Activated T-helper 9 cell treated with anti-CD3 and anti-CD28 coated beads, Interleukin-2, amount 50 U/mL, for 16 hours (primary cell): Measurements from ENCODE around the gene RGPD8.
"Not testable (repeated sequence)": the region's sequence is repeated elsewhere in the genome, so short reads cannot be mapped to it uniquely, and the experiment has no call there.

Experiments used
- DNase-seq: peaks from one replicate; pipeline ENCODE4 v3.0.0-alpha.2; 2020; ENCODE audit warnings: low read depth

The RGPD8 gene

DNA sequence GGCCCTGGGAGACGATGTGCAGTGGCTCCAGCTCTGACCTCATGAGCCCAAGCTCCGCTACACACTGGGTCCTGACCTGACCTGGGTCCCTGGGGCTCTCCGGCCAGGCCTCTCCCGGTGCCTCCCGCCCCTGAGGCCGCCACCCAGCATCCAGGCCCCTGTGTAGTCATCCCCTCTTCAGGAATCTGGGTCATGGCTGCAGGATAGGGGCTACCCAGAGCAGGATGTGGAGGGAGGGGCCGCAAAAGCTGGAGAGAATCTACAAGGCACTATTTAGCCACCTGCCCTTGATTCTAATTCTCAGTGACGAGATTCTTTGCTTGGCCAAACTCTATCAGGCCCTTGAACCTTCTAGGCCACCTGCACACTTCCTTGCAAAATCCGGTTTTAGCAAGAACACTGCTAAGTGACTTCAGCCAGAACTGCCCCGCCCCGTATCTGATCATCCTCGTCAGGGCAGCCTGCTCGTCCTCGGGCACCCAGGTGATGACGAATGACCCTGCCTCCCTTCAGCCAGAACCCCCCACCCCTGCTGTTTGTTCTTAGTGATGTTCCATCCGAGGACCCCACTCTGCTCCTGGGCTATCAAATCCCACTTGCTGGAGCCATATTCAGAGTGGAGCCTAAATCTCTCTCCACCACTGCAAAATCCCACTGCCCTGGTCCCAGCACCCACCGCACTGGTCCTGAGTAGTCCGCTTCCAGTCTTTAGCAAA lies 2.4 kb upstream of the RGPD8 start:
- DNase-seq: not testable (repeated sequence)

DNA sequence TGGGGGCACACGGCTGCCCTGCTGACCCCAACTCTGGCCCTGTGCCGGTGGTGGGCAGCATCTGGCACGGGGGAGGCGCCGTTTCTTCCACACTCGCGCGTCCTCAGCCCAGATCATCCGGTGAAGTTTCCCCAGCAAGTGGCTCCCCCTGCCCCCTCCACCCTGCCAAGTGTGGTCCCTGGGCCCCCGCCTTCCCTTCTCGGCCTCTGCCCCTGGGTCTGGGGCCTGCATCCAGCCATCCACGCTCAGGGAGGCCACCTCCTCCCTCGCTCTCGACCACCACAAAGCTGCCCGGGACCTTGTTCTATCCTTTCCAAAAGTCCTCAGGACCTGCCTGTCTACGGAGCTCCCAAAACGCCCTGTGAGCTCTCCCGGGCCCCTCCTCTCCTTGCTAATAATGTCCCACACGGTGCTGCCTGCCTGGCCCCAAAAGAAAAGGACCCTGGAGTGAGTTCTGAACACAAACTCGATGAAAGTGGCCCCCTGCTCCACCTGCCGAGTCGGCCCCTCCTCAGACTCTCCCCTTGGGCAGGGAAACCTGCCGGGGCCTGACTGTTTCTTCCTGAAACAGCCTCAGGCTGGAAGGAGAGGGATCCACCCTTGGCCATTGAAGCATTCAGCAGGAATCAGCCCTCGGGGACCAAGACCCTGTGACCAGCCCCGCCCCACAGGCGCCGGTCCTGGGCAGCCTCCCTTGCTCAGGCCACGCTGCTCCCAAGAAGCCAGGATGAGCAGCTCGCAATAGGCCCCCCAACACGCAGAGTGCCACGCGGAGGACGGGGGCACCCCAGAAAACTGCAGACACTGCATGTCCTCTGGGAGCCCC lies 1.7 kb upstream of the RGPD8 start:
- DNase-seq: not testable (repeated sequence)

DNA sequence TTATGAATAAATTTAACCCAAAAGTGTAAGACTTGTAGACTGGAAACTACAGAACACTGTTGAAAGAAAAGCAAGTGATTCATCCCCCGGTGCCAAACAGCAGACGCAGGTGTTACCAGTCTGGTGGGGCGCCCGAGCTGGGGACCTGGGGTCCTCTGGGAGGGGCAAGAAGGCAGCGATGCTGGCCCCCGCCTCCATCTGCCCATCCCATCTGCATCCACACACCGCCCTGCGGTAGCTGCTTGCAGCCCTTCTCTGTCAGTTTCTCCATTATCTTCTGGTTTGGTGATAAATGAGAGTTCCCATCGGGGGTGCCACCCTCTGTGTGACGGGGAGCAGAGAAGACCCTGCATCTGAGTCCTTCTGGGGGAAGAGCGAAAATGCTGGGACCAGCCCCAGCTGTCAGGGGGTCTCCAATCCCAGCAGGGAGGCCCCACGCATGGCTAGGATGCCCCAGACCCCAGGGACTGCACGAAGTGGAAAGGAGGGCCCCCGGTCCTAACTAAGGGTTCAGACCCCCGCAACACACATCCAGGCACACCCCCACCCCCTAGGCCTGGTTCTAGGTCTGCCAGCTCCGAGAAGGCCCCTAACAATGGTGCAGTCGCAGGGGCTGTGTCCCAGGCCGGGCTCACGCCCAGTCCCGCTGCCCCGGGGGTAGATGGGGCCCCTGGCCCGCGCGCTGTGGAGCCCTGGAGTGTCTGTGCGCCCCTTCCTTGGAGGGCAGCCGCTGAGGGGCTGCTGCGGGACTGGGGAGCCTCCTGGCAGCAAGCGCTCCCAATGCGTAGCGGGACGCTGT lies 686 bp upstream of the RGPD8 start:
- DNase-seq: no peak

DNA sequence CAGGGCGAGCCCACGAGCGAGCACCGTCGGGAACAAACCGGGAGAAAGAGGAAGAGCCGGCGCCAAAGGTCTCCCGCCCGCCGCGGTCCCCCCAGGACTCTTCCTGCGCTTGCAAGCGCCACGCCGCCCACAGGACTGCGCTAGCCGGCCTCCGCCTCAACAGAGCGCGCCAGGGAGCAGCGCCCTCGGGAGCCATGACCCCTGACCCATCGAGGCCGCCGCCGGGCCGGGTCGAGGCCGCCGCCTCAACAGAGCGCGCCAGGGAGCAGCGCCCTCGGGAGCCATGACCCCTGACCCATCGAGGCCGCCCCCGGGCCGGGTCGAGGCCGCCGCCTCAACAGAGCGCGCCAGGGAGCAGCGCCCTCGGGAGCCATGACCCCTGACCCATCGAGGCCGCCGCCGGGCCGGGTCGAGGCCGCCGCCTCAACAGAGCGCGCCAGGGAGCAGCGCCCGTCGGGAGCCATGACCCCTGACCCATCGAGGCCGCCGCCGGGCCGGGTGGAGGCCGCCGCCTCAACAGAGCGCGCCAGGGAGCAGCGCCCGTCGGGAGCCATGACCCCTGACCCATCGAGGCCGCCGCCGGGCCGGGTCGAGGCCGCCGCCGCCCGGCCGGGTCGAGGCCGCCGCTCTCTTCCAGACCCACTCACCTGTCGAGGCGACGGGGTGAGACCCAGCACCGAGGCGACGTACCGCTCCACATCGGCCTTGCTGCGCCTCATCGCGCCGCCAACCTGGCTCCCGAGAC lies 538 bp downstream of the RGPD8 start:
- not testable (repeated sequence) for DNase-seq

DNA sequence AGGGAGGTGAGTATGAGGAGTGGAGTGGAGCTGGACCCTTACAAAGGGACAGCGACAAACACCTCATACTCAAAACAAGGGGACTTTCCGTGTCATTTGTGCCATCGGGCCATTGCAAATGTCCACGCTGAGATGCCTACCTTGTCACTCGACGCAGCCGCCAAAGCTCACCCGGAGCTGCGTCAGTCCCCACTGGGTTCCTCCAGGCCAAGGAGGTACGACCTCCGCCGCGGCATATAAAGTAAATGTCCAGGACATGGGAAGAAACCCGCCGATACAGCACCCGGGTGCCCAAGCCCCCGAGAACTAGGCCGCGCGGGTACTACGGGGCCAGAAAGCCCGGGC lies 1.1 kb downstream of the RGPD8 start:
- DNase-seq: not testable (repeated sequence)

DNA sequence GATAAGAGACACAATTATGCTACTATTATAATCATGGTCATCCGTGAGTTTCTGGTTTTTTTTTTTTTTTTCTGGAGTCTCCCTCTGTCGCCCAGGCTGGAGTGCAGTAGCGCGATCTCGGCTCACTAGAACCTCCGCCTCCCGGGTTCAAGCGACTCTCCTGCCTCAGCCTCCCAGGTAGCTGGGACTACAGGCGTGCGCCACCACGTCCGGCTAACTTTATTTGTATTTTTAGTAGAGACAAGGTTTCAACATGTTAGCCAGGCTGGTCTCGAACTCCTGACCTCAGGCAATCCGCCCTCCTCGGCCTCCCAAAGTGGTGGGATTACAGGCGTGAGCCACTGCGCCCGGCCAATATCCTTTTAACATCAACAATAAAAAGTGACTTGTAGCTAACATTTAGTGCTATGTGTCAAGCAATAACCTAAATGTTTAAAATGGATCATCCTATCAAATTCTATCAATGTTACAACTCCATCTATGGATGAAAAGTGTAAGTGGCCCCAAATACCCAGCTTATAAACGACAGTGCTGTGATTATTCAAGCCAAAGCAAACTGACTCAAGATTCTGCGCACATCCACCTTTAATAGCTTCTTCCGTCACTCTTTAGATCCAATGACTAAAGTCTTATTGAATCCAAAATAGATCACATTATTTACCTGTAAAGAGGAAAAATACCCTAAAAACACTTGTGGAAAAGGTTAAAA lies 1.7 kb downstream of the RGPD8 start:
- not testable (repeated sequence) for DNase-seq

DNA sequence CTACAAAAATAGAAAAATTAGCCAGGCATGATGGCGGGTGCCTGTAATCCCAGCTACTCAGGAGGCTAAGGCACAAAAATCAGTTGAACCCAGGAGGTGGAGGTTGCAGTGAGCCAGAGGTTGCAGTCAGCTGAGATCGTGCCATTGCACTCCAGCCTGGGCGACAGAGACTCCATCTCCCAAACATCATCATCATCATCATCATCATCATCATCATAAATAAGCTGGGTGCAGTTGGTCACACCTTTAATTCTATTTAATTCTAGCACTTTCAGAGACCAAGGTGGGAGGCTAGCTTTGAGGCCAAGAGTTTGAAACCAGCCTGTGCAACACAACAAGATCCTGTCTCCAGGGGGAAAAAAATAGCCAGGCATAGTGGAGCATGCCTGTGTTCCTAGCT lies 8.9 kb downstream of the RGPD8 start:
- not testable (repeated sequence) for DNase-seq

DNA sequence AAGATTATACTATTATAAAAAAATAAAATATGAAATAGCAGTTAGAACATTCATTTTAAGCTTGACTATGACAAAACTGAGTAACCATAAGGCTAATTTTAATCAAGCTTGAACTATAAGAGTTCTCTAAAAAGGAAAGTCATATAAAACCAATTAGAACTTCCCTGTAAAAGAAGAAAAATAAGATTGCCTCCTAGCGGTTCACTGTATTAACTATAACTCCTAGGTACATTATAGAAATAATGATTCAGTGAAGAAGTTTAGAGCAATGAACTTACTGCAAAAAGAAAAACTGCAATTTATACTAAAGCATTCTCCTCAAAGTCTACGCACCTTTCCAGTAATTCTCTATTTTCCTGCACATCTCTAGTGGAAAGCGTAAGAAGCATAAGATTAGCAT lies 16.6 kb downstream of the RGPD8 start:
- DNase-seq: not testable (repeated sequence)

DNA sequence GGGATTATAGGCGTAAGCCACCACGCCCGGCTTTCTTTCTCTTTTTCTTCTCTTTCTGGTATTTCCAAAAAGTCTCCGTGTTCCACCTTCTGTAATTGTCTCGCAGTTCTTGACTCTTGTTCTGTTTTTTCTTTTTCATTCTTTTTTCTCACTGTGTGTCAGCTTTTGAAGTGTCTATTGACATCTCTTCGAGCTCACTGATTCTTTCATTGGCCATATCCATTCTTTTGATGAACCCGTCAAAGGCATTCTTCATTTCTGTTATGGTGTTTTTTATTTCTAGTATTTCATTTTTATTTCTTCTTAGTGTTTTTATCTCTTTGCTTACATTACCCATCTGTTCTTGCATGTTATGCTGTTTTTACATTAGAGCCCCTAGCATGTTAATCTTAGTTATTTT lies 73.4 kb downstream of the RGPD8 start:
- not testable (repeated sequence) for DNase-seq

DNA sequence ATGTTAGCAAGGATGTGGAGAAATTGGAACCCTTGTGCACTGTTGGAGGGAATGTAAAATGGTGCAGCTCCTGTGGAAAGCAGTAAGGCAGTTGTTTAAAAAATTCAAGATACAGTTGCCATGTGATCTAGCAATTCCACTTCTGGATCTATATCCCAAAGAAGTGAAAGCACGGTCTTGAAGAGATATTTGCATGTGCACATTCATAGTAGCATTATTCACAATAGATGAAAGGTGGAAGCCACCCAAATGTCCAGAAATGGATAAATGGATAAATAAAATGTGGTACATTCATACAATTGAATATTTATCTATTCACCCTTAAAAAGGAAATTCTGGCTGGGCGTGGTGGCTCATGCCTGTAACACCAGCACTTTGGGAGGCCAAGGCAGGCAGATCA lies 79.1 kb downstream of the RGPD8 start:
- DNase-seq: not testable (repeated sequence)

DNA sequence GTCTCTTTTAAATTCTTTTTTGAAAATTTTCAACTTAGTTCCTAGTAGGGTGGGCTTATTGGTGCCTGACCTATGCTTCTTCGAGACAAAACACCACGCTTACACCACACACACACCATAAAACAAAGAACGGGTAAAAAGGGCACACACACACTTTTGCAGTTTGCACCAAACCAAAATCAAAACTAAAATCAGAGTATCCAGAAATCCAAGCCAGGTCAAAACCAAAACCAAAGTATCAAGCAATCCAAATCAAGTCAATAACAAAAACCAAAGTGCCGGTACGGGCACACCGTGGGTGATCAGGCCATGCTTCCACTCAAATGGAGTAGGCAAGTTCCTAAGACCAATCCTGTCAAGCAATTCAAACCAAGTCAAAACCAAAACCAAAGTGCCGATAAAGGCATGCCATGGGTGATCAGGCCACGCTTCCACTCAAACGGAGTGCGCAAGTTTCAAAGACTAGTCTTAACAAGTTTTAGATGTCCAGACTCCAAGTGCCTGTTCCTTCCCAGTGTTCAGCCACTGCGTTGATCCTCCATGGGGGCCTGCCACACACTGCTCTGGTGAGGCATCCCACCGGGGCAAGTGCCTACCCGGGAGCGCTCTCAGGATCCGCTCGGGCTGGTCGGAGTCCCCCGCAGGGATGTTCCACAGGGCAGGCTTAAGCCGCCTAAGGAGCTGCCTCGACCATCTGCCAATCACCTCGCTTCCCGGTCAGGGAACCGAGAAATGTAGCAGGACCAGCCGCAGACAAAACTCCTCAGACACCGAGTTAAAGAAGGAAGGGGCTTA lies 80.4 kb downstream of the RGPD8 start:
- DNase-seq: not testable (repeated sequence)

DNA sequence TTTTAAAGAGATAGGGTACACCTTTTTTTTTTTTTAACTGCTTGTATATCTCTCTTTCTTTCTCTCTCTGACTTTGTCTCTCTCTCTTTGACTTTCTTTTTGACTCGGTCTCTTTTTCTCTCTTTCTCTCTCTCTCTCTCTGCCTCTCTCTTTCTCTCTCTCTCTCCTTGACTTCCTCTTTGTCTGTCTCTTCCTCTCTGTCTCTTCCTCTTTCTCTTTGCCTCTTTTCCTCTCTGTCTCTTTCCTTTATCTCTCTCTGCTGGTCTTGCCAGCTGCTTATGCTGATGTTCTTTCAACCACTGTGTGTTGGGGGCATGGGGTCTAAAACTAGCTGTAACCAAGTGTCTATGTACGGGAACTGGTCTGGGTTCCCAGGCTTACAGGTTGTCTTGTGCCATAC lies 81.2 kb downstream of the RGPD8 start:
- not testable (repeated sequence) for DNase-seq

DNA sequence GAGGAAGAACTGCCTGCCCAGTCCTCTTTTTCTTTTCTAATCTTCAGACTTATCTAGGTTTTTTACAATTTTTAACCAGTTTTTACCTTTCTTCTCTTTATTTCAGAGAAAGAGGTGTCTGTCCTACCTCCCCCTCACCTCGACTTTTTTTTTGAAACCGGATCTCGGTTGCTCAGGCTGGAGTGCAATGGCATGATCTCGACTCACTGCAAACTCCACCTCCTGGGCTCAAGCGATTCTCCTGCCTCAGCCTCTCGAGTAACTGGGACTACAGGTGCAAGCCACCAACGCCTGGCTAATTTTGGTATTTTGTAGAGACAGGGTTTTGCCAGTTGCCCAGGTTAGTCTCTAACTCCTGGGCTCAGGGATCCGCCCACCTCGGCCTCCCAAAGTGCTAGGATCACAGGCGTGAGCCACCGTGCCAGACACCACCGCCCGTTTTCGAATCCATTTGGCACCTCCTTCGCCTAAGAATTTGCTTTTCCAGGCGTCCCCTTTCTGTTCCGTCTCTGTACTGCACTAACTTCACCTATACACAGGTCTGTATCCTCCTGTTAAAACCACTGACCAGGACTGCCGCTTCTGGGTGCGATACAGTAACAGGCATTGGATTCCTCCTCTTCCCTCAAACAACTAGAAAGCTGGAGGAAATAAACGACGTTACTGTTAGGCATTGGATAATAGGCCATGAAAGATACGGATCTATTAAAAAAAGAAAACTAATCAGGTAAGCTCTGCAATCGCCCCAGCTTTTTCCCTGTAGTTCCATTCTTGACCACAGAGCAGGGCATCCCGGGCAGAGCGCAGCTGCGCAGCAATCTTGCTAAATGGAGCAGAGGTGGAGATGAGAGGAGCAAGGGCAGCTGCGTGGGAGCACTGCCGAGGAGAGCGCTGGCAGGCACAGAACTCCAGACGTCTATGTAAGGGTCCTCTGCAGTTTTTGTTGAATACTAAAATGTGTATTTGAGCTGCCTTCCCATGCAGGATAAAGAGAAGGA lies 88.1 kb downstream of the RGPD8 start:
- DNase-seq: no peak

DNA sequence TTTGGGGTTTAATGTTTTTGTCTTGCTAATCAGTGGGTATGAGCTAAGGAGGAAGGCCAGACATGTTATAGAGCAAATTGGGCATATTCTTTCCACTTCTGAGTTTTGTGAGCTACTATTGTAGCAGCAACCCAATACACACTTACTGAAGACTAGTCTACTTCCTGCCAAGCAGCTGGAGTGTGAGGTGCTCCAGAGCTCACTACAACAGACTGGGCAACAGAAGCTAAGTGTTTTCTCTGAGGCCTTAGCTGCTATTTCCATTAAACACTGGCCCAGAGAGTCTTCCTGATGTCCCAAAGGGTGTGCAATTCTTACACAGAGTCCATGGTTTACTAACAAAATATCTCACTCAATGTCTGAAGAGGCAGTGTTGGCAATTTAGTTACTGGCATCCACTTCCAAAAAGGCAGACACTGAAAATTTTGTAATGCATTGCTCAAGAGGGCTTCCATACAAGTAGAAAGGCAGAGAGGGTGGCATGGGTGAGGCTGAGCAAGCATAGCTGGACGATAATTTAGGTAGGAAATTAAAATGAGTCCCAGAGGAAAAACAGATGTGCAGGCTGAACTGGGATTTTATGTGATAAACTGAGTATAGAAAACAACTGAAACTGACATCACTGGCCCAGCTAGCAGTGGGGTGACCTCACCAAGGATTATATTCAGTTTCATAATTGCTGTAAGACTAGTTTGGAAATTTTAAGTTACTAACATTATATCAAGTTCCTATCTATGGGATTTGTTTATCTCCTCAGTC lies 89.4 kb downstream of the RGPD8 start:
- no peak for DNase-seq

DNA sequence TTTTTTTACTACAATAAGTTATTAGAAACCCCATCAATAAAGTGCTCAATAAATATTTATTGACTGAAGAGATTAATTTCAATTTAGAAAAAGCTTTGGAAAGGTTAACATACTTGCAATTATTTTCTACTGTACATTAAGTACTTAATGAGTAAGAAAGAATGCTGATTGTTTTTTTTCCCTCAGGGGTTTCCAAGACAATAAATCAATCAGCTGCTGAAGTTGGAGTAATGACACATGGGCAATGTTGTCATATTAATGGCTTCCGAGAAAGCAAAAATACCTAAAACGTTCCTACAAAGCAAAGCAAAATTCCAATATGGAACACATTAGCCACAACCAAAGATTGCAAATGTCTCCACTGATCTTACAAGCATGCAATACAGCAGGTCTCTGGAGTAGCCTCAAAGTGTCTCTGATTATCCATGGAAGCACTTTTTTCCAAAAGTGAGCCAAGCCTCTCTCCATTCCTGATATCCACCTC lies 91.3 kb downstream of the RGPD8 start:
- DNase-seq: no peak

DNA sequence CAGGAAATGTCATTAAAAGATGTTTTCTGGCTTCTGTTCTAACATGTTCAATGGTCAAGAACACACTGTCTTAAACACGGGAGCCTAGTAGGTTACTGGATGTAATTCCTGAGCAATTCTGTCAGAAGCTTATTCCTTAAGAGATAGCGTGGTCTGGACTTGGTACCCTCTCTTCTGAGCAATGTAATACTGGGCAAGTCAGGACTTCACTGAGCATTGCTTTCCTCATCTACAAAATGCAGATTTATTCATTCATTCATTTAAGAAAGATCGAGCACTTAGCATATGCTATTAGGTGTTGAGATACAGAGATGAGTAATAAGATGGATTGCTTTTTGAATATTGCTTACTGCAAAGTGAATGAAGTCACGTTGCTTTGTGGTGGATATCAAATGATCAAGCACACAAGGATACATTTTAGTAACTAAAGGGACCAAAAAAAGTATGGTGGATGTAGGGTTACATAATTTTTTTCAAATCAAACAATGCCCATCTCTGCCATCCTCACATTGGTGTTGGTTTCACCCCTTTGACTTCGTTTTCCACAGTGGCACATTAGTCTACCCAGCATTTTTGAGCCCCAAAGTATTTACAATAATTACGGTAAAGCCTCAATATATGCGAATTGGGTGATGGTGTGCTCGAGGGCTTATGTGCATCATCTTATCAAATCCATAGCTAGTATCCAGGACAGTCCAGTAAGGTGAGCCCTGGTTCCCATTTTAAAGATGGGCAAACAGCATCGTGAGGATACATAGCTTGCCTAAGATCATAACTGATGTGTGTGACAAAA lies 92.8 kb downstream of the RGPD8 start:
- no peak for DNase-seq

DNA sequence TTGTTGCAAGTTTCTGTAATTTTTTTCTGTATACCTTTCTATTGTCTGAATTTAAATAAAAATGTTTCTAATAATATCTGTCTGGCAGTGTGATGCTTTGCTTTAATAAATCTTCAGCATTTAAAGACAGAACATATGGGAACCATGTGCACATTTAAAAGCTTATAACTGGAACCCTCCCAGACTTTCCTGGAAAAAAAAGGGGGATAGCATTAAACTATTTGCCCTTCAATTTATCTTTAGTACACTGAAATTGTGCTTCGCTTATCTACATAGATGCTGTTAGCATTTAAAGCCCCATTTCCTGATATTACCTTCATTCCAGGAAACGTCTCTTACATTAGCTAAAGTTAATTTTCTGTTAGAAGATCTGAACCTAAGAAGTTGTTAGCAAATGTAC lies 93.5 kb downstream of the RGPD8 start:
- no peak for DNase-seq
